ENCODE measurements around the gene SF3B2.
"Not testable (repeated sequence)": the region's sequence is repeated elsewhere in the genome, so short reads cannot be mapped to it uniquely, and the experiment has no call there.

Gene SF3B2

DNA sequence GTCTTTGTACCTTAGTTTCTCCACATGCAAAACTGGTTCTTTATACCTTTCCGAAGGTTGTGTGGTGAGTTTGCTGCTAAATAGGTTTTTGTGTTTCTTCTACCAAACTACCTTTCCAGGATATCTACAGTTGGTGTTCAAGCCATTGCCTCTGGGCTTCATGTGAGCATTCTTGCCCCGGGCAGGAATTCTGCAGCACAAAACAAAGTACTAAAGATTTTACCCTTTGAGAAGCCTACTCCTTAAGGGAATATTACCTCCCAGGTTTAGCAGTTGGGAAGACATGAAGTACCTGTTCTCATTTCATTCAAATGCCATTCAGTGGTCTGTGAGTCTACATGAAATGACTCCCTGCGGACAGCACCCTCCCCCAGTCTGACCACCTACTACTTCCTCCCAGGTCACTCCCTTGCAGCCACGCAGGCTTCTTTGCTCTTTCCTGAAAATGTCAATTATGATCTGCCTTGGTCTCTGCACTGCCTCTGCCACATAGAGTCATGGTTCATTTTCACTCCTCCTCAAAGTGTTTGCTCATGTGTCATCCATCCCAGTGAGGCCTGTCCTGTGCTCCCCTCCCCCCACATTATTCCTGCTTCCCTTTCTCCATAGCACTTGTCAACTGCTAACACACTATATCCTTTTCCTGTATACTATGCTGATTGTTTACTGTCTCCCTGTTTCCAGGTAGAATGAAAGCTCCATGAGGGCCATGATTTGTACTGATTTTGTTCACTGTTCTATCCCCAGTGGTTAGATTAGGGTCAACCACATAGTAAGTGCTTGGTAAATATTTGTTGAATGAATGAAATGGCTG is 54.8 kb downstream of the SF3B2 start:
- DNase-seq (ENCODE audit: low read depth, low spot score) = no peak

DNA sequence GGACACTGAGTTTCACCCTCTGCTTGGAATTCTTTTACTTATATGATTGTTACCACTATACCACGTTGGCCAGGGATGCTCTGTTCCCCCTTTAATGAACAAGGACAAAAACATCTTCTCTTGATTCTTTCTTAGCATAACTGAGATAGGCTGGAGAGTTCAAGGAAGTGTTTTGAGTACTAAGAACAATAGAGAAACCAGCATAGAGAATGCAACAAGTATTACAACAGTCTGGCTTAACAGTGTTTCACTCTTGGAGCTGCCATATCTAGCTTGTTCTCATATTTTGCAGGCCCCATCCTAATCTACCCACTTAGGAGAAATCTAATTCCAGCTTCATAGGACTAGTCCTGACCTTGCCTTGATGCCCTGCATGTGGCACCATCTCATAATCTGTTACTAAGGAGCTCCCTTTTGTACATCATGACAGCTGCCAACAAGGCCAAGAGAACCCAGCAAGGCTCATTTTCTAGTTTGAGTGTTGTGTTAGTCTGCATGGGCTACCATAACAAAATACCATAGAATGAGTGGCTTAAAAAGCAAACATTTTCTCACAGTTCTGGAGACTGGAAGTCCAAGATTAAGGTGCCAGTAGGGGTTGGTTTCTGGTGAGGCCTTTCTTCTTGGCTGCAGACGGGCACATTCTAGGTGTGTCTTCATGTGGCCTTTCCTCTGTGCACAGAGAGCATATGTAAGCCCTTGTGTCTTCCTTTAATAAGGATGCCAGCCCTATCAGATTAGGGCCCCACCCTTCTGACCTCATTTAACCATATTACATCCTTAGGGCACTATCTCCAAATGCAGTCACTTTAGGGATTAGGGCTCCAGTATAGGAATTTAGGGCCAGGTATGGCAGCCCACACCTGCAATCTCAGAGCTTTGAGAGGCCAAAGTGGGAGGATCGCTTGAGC is 55.7 kb downstream of the SF3B2 start:
- DNase-seq (ENCODE audit: low read depth, low spot score) = no peak

DNA sequence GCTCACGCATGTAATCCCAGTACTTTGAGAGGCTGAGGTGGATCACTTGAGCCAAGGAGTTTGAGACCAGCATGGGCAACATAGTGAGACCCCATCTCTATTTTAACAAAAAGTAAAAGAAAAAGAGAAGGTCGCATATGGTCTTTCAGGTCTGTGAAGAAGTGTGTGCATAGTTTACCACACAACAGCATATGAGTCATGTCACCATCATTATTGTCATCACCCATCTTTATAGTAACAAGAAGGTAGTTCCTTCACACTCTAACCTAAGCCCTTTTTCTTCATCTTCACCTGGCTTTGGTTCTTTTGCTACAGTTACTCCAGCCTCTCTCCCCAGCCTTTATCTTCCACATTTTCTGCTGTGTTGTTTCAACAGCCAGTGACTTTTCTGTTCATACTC is 57.1 kb downstream of the SF3B2 start:
- no peak for DNase-seq (ENCODE audit: low read depth, low spot score)

DNA sequence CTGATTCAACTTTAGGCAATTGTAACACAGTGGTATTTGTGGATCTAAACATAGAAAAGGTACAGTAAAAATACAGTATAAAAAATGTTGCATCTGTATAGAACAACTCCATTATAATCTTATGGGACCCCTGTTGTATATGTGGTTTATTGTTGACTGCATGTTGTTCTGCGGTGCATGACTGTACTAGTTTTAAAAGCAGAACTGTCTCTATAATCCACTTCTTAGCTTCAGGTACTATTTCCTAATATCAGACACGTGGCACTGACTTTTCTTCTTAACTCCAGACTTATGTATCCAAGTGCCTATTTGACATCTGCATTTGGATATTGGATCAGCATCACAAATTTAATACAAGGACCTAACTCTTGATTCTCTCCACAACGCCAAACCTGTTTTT is 59.0 kb downstream of the SF3B2 start:
- no peak for DNase-seq (ENCODE audit: low read depth, low spot score)

DNA sequence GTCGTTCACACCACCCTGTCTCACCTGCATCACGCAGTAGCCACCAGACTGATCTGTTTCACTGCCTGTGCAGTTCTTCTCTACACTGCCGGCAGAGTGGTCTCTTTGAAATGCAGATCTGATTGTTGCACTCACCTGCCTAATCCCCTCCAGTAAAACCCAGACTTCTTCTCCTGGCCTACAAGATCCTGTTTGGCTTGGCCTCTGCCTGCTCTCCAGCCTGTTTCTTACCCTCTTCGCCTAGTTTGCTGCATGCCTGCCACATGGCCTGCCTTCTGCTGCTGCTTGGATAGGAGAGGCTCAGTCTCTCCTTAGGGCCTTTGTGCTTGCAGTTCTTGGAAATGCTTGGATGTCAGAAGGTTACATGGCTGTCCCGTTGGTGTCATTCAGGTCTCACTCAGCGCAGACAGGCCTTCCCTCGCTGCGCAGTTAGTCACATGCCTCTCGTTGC is 59.9 kb downstream of the SF3B2 start:
- no peak for DNase-seq (ENCODE audit: low read depth, low spot score)

DNA sequence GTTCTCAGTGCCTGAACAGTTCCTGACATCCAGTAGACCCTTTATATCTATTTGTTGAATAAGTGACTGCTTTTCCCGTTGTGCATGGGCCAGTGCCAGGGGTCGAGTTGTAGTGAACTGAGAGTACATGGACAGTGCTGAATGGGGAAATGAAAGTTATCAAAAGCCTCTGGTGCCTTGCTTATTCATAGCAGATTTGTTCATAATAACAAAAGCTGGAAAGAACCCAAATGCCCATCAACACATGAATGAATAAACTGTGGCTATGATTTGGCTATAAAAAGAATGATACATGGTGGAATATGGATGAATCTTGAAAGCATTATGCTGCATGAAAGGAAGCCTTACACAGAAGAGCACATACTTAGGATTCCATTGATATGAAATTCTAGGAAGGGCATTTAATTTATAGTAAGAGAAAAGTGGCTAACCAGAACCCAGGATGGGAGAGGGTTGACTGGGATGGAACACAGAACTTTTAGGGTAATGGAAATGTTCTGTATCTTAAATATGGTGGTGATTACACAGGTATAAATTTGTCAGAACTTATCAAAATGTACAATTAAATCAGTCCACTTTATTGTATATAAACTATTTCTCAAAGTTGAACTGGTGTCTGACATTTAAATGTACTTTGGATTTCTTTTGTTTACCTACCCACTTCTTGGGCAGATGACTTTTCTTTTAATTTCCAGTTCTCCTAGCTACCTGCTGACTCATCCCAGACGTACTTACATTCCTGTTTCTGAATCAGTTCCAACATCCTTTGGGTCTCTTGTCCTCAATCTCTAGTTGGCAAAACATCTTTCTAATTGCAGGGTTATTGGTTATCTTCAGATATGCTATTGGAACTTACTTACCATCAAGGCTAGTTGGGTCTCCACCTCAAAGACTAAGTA is 60.7 kb downstream of the SF3B2 start:
- no peak for DNase-seq (ENCODE audit: low read depth, low spot score)

DNA sequence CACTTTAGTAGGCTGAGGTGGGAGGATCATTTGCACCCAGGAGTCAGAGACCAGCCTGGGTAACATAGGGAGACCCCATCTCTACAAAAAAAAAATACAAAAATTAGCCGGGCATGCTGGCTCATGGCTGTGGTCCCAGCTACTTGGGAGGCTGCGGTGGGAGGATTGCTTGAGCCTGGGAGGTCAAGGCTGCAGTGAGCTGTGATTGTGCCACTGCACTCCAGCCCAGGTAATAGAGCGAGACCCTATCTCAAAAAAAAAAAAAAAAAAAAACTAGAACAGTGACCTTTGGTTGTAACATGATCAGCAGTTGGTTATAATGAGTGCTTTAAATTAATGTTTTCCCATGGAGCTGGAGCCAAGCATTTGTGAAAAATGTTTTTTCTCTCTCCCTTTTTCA is 62.8 kb downstream of the SF3B2 start:
- DNase-seq (ENCODE audit: low read depth, low spot score) = not testable (repeated sequence)

DNA sequence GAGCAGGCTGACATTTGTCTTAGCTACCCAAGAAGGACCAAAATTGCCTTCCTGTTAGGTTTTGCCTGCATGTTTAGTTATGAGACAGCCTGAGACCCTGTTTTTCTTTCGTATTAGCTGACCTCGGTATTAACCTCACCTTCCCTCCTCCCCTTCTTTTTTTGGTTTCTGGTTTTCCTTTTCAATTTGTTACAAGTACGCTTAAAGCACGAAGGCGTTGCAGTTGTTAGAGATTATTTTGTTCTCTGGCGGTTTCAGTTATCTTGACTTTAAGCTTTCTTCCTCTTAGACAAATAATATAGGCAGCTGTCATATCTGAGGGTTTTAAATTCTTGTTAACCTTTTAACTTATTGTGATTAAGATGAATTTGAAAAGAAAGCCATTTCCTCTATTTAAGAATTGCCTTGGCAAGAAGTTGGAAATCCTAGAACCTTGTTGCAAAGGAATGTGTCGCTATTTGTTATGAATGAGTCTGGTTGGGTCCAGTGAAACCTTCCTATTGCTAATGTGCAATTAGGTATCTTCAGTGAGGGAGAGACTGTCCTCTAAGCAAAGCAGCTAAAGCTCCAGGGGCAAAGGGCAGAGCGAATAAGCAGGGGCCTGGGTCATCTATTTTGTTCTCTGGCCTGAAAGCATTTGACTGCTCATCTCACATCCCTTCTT is 63.6 kb downstream of the SF3B2 start:
- no peak for DNase-seq (ENCODE audit: low read depth, low spot score)

DNA sequence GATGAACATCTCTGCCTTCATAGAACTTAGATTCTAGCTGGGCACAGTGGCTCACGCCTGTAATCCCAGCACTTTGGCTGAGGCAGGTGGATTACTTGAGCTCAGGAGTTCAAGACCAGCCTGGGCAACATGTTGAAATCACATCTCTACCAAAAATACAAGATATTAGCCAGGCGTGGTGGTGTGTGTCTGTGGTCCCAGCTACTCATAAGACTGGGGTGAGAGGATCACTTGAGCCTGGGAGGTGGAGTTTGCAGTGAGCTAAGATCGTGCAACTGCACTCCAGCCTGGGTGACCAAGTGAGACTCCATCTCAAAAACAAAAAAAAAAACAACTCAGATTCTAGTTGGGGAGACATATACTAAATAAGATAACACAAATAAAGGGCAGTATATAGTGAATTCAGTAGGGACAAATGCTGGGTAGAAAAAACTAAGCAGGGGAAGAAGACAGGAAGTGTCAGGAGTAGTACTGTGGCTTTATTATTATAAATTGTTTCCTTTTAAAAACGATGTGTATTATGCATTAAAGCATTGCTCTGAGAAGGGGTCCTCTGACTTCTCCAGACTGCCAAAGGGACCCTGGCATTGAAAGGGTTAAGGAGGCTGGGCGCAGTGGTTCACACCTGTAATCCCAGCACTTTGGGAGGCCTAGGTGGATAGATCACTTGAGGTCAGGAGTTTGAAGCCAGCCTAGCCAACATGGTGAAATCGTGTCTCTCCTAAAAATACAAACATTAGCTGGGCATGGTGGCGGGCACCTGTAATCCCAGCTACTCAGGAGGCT is 64.6 kb downstream of the SF3B2 start:
- no peak for DNase-seq (ENCODE audit: low read depth, low spot score)

DNA sequence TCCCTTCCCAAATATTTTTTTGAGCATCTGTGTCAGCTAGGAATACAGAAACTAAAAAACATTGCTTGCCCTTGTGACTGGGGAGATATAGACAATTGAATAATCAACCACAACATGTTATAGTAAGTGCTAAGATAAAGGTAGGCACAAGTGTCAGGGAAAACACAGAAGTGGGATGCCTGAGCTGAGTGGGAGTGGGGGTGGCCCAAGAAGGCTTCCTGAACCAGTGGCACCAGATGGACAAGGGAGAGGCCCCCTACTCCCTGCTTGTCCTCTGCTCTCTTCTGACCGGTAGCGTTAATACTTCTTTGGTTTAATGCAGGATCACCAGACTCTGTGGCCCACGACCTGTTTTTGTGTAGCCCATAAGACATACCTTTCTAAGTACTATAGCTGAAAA is 66.7 kb downstream of the SF3B2 start:
- DNase-seq (ENCODE audit: low read depth, low spot score) = no peak

Measured in iPS DF 19.7 (cell line).